ENCODE measurements around the gene RNASE11.

The RNASE11 gene

DNA sequence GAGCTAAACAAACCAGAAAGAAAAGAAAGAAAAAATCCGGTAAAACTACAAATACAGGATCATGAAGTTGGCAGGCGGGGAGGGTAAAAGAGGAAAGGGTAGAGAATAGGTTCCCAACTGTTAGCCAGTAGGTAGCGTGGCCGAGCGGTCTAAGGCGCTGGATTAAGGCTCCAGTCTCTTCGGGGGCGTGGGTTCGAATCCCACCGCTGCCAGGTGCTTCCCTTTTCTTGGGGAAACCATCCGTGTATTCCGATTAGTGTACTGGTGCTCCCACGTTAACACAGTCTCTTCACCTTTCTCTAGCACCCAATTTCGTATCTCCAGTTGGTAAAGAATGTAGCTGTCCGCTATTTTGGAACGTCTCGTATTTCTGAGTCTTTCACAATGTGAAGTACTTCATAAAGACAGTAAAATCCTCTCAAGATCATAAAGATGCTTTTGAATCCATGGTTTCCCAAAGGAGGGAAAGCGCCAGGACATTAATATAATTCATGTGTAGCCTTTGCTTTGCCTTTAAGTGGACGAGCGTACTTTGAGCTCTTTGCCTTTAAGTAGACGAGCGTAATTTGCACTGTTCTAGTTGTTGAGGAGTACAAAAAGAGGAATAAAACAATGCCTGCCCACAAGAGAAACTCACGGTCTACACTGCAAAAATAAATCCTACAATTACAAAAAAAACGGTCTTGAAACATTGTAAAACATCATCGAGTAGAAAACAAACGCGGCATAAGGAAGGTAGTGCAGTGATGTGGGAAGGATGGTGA lies 22.4 kb upstream of the RNASE11 start:
- no peaks in the 10 kb centered on the region for H3K27me3 ChIP-seq
- peak overlapping the region; percentile 81 to 82 for H3K27ac ChIP-seq
- intact Hi-C loops (cut with DNase I; ENCODE audit: low total_unique reads) = loop anchor here (5.0 kb wide), 2 partner anchors 148 to 268 kb away; partner anchors contain the start of genes PARP2 and PIP4P1
- peak; percentile 81 to 85 for DNase-seq
- H3K9me3 ChIP-seq = no peaks in the 10 kb centered on the region
- peak overlapping the region; percentile 71 to 74 for H3K4me3 ChIP-seq
- H3K4me1 ChIP-seq = peaks cover 0 to 22% (median 13%) of the 10 kb centered on the region in 4 donors
- TF ChIP-seq, protein P1, sequence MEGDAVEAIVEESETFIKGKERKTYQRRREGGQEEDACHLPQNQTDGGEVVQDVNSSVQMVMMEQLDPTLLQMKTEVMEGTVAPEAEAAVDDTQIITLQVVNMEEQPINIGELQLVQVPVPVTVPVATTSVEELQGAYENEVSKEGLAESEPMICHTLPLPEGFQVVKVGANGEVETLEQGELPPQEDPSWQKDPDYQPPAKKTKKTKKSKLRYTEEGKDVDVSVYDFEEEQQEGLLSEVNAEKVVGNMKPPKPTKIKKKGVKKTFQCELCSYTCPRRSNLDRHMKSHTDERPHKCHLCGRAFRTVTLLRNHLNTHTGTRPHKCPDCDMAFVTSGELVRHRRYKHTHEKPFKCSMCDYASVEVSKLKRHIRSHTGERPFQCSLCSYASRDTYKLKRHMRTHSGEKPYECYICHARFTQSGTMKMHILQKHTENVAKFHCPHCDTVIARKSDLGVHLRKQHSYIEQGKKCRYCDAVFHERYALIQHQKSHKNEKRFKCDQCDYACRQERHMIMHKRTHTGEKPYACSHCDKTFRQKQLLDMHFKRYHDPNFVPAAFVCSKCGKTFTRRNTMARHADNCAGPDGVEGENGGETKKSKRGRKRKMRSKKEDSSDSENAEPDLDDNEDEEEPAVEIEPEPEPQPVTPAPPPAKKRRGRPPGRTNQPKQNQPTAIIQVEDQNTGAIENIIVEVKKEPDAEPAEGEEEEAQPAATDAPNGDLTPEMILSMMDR (IDR thresholded peaks at IDR 0.05) = peak in 1 of 2 experiments; percentile 4
- H3K36me3 ChIP-seq = no peaks in the 10 kb centered on the region

DNA sequence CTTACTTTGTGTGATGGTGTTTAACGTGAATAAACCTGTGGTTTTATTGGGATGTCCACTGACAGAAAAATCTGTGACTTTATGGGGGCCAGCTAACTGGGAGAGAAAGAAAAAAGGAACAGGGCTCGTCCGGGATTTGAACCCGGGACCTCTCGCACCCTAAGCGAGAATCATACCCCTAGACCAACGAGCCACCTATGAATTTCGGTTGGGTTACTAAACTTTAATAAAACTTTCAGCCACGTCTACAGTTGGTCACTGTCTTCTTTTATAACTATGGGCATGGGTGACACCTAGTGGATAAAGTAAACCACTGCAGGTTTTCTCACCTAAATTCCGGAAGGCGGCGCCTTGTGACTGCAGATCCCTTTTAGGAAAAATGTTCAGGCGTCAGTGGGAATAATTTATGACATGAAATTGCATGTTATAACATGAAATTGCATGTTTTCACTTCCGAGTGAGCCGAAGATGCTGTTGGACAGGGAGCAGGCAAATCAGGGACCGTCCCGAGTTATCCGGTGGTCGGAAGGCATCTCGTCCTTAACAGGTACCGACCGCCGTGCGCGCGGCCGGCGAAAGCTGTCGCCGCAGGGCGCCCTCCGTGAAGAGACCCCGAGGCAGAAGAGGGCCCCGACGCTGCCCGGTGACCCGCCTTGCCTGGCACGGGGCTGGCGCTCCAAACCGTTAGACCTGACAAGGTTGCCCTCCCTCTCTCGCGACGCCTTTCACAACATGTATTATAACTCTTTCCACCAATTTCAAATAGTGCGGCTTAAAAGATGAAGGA lies 21.6 kb upstream of the RNASE11 start:
- H3K27ac ChIP-seq = peak overlapping the region; percentile 81 to 82
- no peaks in the 10 kb centered on the region for H3K36me3 ChIP-seq
- TF ChIP-seq, protein P1 (IDR thresholded peaks at IDR 0.05) = peak; percentile 90 to 95

DNA sequence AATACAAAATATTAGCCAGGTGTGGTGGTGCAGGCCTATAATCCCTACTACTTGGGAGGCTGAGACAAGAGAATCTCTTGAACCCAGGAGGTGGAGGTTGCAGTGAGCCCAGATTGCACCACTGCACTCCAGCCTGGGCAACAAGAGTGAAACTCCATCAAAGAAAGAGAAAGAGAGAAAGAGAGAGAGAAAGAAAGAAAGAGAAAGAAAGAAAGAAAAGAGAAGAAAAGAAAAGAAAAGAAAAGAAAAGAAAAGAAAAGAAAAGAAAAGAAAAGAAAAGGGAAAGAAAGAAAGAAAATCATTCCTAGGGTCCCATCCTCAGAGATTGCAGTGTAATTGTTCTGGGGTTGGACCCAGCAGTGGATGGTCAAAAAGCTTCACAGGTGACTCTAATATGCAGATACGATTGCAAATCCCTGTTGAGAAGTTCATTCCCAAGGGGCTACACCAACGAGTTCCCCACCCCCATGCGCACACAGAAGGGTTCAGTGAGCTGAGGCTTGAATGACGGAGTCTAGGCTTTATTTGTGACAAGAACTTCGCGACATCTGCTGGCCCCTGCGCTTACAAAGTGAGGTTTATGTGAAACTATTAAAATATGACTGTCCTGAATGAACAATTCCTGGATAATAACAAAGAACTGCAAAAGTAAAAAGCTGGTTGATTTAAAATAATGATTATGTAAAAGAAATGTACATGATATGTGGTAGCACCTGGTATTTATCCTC lies 20.7 kb upstream of the RNASE11 start:
- peaks cover 0 to 14% (median 12%) of the 10 kb centered on the region in 4 donors for H3K4me1 ChIP-seq
- intact Hi-C loops (cut with DNase I; ENCODE audit: low total_unique reads) = loop anchor here (5.0 kb wide), 2 partner anchors 76 to 281 kb away; no protein-coding TSS in a partner anchor
- peak overlapping the region in 1 of 2 donors; percentile 82 for H3K27ac ChIP-seq
- H3K9me3 ChIP-seq = no peaks in the 10 kb centered on the region
- DNase-seq = no peak
- no peaks in the 10 kb centered on the region for H3K27me3 ChIP-seq
- H3K4me3 ChIP-seq = no peak overlapping the region
- no peaks in the 10 kb centered on the region for H3K36me3 ChIP-seq
- TF ChIP-seq, protein P1 (IDR thresholded peaks at IDR 0.05) = no peak

More for the DNA sequence above, 21.6 kb upstream of the RNASE11 start:
- H3K4me3 ChIP-seq = peak overlapping the region; percentile 71 to 74
- peak; percentile 72 to 83 for DNase-seq
- no peaks in the 10 kb centered on the region for H3K27me3 ChIP-seq
- intact Hi-C loops (cut with DNase I; ENCODE audit: low total_unique reads) = loop anchor here (5.0 kb wide), 4 partner anchors 77 to 282 kb away; partner anchors contain the start of genes PARP2 and PIP4P1
- no peaks in the 10 kb centered on the region for H3K9me3 ChIP-seq
- H3K4me1 ChIP-seq = peaks cover 0 to 17% (median 13%) of the 10 kb centered on the region in 4 donors

DNA sequence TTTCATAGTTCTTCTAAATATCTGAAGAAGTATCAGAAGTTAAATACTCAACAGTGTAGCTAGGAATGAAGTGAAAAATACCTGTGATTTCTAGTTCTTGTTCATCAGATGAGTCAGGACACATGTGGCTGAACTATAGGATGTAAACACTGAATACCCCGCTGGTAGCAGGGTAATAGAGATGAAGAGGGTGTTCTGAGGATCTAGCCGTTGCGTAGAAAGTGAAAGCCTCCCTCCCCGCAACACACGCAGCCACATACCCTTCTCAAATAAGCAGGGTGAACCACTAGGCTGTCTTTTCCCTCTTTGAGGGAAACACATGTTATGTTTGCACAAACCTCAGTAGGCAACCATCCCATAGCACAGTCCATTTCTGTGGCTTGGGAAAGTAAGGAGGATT lies 19.8 kb upstream of the RNASE11 start:
- intact Hi-C loops (cut with DNase I; ENCODE audit: low total_unique reads) = loop anchor here (5.0 kb wide), 2 partner anchors 75 to 280 kb away; no protein-coding TSS in a partner anchor
- Histone ChIP-seq H3K27ac (no peak overlapping the region), H3K27me3 (no peaks in the 10 kb centered on the region), H3K9me3 (no peaks in the 10 kb centered on the region), H3K36me3 (no peaks in the 10 kb centered on the region), H3K4me3 (no peak overlapping the region), H3K4me1 (peaks cover 0 to 14% (median 12%) of the 10 kb centered on the region in 4 donors)
- TF ChIP-seq, protein P1 (IDR thresholded peaks at IDR 0.05) = no peak
- DNase-seq = no peak

DNA sequence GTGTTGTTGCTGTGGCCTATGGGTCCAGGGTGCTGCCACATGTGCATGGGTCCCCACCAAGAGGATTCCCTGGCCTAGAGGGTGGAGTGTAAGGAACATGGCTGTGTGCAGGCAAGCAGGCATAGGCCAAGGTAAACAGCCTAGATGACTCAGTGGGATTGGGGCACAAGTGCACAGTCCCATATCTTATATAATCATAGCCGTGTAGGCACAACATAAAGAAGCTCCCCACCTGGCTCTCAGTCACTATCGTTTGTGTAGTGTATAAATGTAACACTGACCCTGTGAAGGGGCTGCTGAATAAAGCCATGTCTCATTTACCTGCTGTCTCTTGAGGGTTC lies 19.1 kb upstream of the RNASE11 start:
- TF ChIP-seq, protein P1 (IDR thresholded peaks at IDR 0.05) = no peak
- no peaks in the 10 kb centered on the region for H3K9me3 ChIP-seq
- peaks cover 0 to 14% (median 12%) of the 10 kb centered on the region in 4 donors for H3K4me1 ChIP-seq
- no peak for DNase-seq
- intact Hi-C loops (cut with DNase I; ENCODE audit: low total_unique reads) = loop anchor here (5.0 kb wide), 2 partner anchors 75 to 280 kb away; no protein-coding TSS in a partner anchor
- H3K27ac ChIP-seq = no peak overlapping the region
- H3K4me3 ChIP-seq = no peak overlapping the region
- H3K36me3 ChIP-seq = no peaks in the 10 kb centered on the region
- no peaks in the 10 kb centered on the region for H3K27me3 ChIP-seq
